Body of pancreas (tissue), 4 donors: ENCODE results near the gene FA2H. TPM values are rescaled to one million over a fixed set of nuclear protein-coding genes. Genes with fewer than 3 reads are reported as not detected.

ENCODE experiments used
- ATAC-seq: fragments of 150-250 bp; one replicate; pipeline ENCODE4 v1.9.1; 2016
- DNase-seq, 4 donors: peaks; one replicate each; pipeline ENCODE4 v3.0.0-alpha.2; 2019
- H3K27ac ChIP-seq, 4 donors: fragments of 200-600 bp; sonication (generic); 1 replicate in 3 of 4; 2 replicates in 1 of 4; pipeline versions ENCODE4 v1.5.1 to v1.6.1; 2016 to 2019; ENCODE audit warnings: mild to moderate bottlenecking in 1 of 4, mixed read lengths in 1 of 4, moderate library complexity in 1 of 4
- H3K27me3 ChIP-seq, 2 donors: fragments of 200-600 bp; sonication (generic); one replicate each; pipeline ENCODE4 v1.6.0; 2016; ENCODE audit warnings: mild to moderate bottlenecking in 1 of 2
- H3K36me3 ChIP-seq, 2 donors: fragments of 200-600 bp; sonication (generic); replicated peaks in 1 of 2; 2 replicates each; pipeline ENCODE4 v1.5.1; 2016; ENCODE audit warnings: low read depth in 2 of 2; ENCODE audit not compliant: insufficient read depth in 1 of 2
- H3K4me1 ChIP-seq: fragments of 200-600 bp; sonication (generic); one replicate; pipeline ENCODE4 v1.6.0; 2016
- H3K4me3 ChIP-seq, 2 donors: fragments of 200-600 bp; sonication (generic); 1 replicate in 1 of 2; 2 replicates in 1 of 2; pipeline ENCODE4 v1.5.1; 2016 to 2019
- H3K9me3 ChIP-seq, 3 donors: fragments of 200-600 bp; sonication (generic); 1 replicate in 2 of 3; 2 replicates in 1 of 3; pipeline ENCODE4 v1.5.1; 2016
- CTCF ChIP-seq, 7 experiments: fragments of 450-650 bp in 4 of 7; fragments of 200-600 bp in 3 of 7; sonication (generic) in 3 of 7; IDR thresholded peaks; one replicate each; pipeline ENCODE4 v1.5.1; 2016 to 2019; ENCODE audit warnings: antibody characterized with exemption in 7 of 7
- POLR2A ChIP-seq, 3 donors: fragments of 450-650 bp; IDR thresholded peaks; one replicate each; pipeline ENCODE4 v1.6.1; 2016; ENCODE audit warnings: antibody characterized with exemption in 3 of 3, mild to moderate bottlenecking in 2 of 3
- WGBS, 2 donors: methylation state at CpG; one replicate each; pipeline ENCODE4 v1.1.5; 2017; 5-methylcytosine and 5-hydroxymethylcytosine counted together
- intact Hi-C: fragments of 100-400 bp; cut with DNase I; formaldehyde crosslinking; loops from one replicate; pipeline ENCODE4 v1.15.1; 2023
- total RNA-seq, 2 donors: library from RNA; depleted of rRNA; stranded (reverse); fragments of >200 nt; gene quantifications; one replicate each; pipeline ENCODE4 v1.1.0, GENCODE V29; 2016

FA2H gene
- total RNA-seq, 2 donors from 2014 or later: 3.3 to 5.4 TPM

GRCh38 chr16:74666425-74667254, 108.0 kb downstream of the FA2H start, which contains the start of gene RFWD3:
Gene RFWD3, minus strand, starts transcription at chr16:74666877. Its CDS starts 5,428 bp downstream, at chr16:74661449.
- peak within 1 kb of the TSS; percentile 28 to 82 (median 52) for H3K27ac ChIP-seq
- 0 to 2% methylated on average over 22 to 63 of the region's 63 CpGs for WGBS, 2 donors
- intact Hi-C loops: no loop called here
- H3K9me3 ChIP-seq: no peaks in the 10 kb centered on the region
- peak within 1 kb of the TSS; percentile 73 to 98 for H3K4me3 ChIP-seq
- H3K27me3 ChIP-seq: no peaks in the 10 kb centered on the region
- peaks cover 0 to 2% of the 10 kb centered on the region in 2 donors for H3K36me3 ChIP-seq
- ATAC-seq (peak; percentile 100), DNase-seq (peak; percentile 97 to 99 (median 98))
- peaks cover 16% of the 10 kb centered on the region for H3K4me1 ChIP-seq
- TF ChIP-seq POLR2A (IDR thresholded peaks at IDR 0.05): peak; percentile 22 to 88 (median 58)
- TF ChIP-seq CTCF (IDR thresholded peaks at IDR 0.05): no peak

DNA sequence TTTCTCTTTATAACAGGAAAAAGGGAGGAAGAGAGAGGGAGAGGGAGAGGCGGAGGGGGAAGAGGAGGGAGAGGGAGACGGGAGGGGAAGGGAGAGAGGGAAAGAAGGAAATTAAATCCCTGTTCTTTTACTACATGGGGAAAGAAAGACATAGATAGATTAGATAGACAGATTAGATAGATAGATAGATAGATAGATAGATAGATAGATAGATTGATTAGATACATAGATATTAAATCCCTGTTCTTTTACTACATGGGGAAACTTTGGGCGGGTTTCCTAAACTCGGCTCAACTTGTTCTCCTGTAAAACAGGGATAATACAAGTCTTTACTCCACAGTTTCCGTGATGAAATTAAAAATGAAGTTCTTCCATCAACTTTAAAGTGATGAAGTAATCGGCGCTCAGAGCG, 108.6 kb downstream of the FA2H start:
- Histone ChIP-seq H3K36me3 (peaks cover 0 to 2% of the 10 kb centered on the region in 2 donors), H3K27ac (peak overlapping the region in 2 of 4 donors; percentile 73 to 82), H3K9me3 (no peaks in the 10 kb centered on the region), H3K27me3 (no peaks in the 10 kb centered on the region), H3K4me1 (peaks cover 16% of the 10 kb centered on the region), H3K4me3 (peak overlapping the region; percentile 73 to 98)
- intact Hi-C loops: no loop called here
- WGBS, 2 donors: 12% methylated on average over 5 to 8 of the region's 8 CpGs
- no peak for TF ChIP-seq POLR2A (IDR thresholded peaks at IDR 0.05)
- ATAC-seq (no peak), DNase-seq (no peak)

Other genes starting within 250 kb of the FA2H start
- gene GLG1, start 167.7 kb downstream of the FA2H start, total RNA-seq: 100 to 1,000 TPM; 103 to 144 TPM
- 10 to 100 TPM; 10.5 to 12.2 TPM for gene RFWD3, start 107.9 kb downstream of the FA2H start, total RNA-seq
- gene MLKL, start 74.0 kb downstream of the FA2H start, total RNA-seq: 10 to 100 TPM; 10.9 to 16.8 TPM
- gene WDR59, start 210.3 kb upstream of the FA2H start, total RNA-seq: 10 to 100 TPM; 29.6 to 59.3 TPM
- 10 to 100 TPM in 1 of 2 donors, 1 to 10 TPM in 1; 9.3 to 21.4 TPM for gene ZNRF1, start 224.2 kb upstream of the FA2H start, total RNA-seq